Large intestine (tissue), 3 donors: Measurements from ENCODE around the gene ESRRA. TPM values are rescaled to one million over a fixed set of nuclear protein-coding genes. Genes with fewer than 3 reads are reported as not detected.

Source experiments
- DNase-seq, 2 donors: peaks; one replicate each; pipeline versions ENCODE4 v3.0.0 to v3.0.0-alpha.2; 2013
- H3K27ac ChIP-seq: one replicate; pipeline ENCODE4 v1.5.1; 2013; ENCODE audit warnings: low read length
- H3K27me3 ChIP-seq: 2 replicates; pipeline ENCODE4 v1.6.1; 2013; ENCODE audit warnings: low read length; ENCODE audit not compliant: control insufficient read depth, insufficient read depth
- H3K36me3 ChIP-seq: 2 replicates; pipeline ENCODE4 v1.6.1; 2013; ENCODE audit warnings: low read length; ENCODE audit not compliant: control insufficient read depth, insufficient read depth
- H3K4me1 ChIP-seq: one replicate; pipeline ENCODE4 v1.6.1; 2013; ENCODE audit warnings: low read length; ENCODE audit not compliant: control insufficient read depth, insufficient read depth
- H3K4me3 ChIP-seq: one replicate; pipeline ENCODE4 v1.5.1; 2013; ENCODE audit warnings: low read length
- H3K9me3 ChIP-seq: one replicate; pipeline ENCODE4 v1.6.1; 2013; ENCODE audit warnings: mild to moderate bottlenecking, low read depth, low read length, moderate library complexity; ENCODE audit not compliant: control insufficient read depth
- WGBS: methylation state at CpG from one replicate; pipeline ENCODE4 v1.1.5; 2013; ENCODE audit warnings: low lambda C conversion rate; ENCODE audit not compliant: insufficient coverage; 5-methylcytosine and 5-hydroxymethylcytosine counted together
- polyA plus RNA-seq: library from polyadenylated mRNA; unstranded; fragments of 120-200 nt; gene quantifications from one replicate; pipeline ENCODE4 v1.2.1, GENCODE V29; 2013

Gene ESRRA
- polyA plus RNA-seq, 1 donor = 83.2 TPM

DNA sequence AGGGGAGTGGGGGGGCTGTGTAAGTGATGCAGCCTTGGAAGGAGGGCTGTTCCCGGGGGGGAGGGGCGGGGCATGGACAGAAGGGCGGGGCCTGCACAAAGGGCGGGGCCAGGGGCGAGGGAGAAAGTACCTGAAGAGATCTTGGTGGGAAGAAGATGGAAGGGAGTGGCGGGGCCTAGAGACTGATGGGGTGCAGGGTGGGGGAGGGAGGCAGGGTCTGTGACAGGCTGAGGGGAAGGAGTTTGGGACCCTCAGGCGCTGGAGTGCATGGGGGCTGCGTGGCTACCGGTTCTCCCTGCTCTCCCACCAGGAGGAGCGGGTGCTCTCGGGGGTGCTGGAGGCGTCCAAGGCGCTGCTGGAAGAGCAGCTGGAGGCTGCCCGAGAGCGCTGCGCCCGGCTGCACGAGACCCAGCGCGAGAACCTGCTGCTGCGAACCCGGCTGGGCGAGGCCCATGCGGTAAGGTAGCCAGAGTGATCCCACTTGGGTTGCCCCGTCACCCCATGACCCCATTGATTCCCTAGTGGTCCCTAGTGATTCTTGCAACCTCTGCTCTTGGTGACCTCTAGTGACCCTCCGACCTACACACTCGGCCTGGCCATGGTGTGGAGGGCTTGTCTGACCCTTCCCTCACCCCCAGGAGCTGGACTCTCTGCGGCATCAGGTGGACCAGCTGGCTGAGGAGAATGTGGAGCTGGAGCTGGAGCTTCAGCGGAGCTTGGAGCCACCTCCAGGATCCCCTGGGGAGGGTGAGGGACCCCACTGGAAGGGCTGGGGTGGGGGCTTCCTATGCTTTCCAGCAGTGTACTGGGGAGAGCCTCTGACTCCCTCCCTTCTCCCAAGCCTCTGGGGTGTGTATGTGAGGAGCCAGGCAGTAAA, 37.8 kb downstream of the ESRRA start:
- peaks cover 16% of the 10 kb centered on the region for H3K27me3 ChIP-seq
- H3K9me3 ChIP-seq = peaks cover 4% of the 10 kb centered on the region
- no CpG with 5 or more reads among the region's 29 CpGs for WGBS
- no peaks in the 10 kb centered on the region for H3K36me3 ChIP-seq
- no peak for DNase-seq
- H3K4me1 ChIP-seq = peaks cover 31% of the 10 kb centered on the region
- H3K4me3 ChIP-seq = peak overlapping the region; percentile 10
- no peak overlapping the region for H3K27ac ChIP-seq

- H3K9me3 ChIP-seq = peaks cover 4% of the 10 kb centered on the region
- no peaks in the 10 kb centered on the region for H3K36me3 ChIP-seq
- WGBS = no CpG with 5 or more reads among the region's 18 CpGs
- peaks cover 31% of the 10 kb centered on the region for H3K4me1 ChIP-seq
- H3K27ac ChIP-seq = peak overlapping the region; percentile 2
- no peak overlapping the region for H3K4me3 ChIP-seq
- peaks cover 16% of the 10 kb centered on the region for H3K27me3 ChIP-seq
- DNase-seq = peak; percentile 69 to 76
Measured at GRCh38 chr11:64343767-64344559, 38.6 kb downstream of the ESRRA start.

GRCh38 chr11:64344787-64345186, 39.5 kb downstream of the ESRRA start:
- no peaks in the 10 kb centered on the region for H3K36me3 ChIP-seq
- H3K4me1 ChIP-seq = peaks cover 31% of the 10 kb centered on the region
- peaks cover 4% of the 10 kb centered on the region for H3K9me3 ChIP-seq
- no peak overlapping the region for H3K27ac ChIP-seq
- no CpG with 5 or more reads among the region's 28 CpGs for WGBS
- H3K4me3 ChIP-seq = no peak overlapping the region
- DNase-seq = no peak
- peaks cover 16% of the 10 kb centered on the region for H3K27me3 ChIP-seq

DNA sequence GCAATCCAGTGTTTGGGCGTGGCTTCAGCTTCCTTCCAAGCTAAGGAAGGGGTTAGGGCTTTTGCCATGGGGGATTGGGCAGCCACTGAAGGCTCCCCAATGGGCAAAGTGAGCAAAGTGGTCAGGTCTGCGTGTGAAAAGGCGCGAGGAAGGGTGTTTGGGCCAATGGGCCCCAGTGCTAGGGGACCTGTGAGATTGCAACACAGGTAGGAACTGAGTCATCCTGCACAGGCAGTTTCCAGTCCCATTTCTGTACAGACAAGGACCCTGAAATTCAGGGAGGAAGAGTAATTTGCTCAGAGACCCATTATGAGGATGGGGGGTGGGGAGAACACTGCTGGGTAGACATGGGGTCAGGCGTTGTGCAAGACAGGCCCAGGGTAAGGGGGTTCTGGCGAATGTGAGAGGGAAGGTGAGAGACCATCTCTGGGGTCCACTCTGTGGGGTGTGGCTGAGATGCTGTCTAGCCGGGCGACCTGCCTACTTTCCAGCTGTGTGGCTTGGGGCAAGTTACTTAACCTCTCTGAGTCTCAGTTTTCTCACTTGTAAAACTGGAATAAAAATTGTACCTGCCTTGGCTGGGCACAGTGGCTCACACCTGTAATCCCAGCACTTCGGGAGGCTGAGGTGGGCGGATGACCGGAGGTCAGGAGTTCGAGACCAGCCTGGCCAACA, 42.0 kb downstream of the ESRRA start:
- WGBS = no CpG with 5 or more reads among the region's 12 CpGs
- no peak for DNase-seq
- Histone ChIP-seq H3K9me3 (no peaks in the 10 kb centered on the region), H3K4me3 (no peak overlapping the region), H3K4me1 (peaks cover 17% of the 10 kb centered on the region), H3K36me3 (no peaks in the 10 kb centered on the region), H3K27me3 (no peaks in the 10 kb centered on the region), H3K27ac (no peak overlapping the region)

DNA sequence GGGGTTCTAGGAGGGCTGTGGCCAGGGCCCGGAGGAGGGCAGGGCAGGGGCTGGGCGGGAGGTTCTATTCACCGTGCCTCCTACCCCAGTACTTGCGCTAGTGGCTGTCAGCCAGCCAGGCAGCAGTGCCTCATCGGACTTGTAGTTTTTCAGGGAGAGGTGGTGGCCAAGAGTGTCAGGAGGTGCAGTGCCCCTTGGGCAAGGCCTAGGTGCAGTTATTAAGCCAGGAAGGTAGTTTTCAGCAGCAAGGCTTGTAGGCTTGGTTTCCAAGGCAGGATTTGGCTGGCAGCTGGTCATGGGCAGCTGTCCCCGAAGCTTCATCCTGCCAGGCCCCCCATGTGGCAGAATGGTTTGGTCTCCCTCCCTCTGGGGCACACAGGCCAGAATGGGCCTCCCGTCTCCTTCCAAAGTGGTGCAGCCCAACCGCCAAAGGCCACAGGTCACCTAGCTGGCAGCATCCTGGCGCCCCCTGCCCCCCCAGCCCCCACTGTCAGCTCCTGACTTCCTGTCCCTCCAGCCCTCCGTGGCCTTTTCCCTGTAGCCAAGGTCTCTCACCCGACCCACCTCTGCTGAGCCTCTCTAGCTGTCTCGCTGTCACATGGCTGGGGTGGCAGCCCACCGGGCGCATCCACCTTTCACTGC, 43.2 kb downstream of the ESRRA start:
- Histone ChIP-seq H3K9me3 (no peaks in the 10 kb centered on the region), H3K27ac (no peak overlapping the region), H3K4me1 (peaks cover 10% of the 10 kb centered on the region), H3K27me3 (no peaks in the 10 kb centered on the region), H3K36me3 (no peaks in the 10 kb centered on the region), H3K4me3 (no peak overlapping the region)
- no peak for DNase-seq
- no CpG with 5 or more reads among the region's 14 CpGs for WGBS

DNA sequence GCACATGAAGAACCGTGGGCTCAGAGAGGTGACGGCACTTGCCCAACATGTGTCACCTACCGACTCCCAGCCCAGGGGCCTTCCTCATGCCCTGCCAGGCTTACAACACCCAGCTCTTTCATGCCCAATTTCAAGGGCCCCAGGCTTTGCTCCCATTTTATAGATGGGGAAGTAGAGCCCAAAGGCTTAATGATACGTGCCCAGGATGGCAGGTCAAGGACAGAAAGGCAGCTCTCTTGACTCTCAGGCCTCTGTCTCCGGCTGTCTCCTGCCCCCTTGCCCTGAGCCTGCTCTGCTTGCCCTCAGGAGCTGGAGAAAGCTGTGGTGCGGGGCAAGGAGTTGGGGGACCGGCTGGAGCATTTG, 43.7 kb downstream of the ESRRA start:
- WGBS = no CpG with 5 or more reads among the region's 7 CpGs

DNA sequence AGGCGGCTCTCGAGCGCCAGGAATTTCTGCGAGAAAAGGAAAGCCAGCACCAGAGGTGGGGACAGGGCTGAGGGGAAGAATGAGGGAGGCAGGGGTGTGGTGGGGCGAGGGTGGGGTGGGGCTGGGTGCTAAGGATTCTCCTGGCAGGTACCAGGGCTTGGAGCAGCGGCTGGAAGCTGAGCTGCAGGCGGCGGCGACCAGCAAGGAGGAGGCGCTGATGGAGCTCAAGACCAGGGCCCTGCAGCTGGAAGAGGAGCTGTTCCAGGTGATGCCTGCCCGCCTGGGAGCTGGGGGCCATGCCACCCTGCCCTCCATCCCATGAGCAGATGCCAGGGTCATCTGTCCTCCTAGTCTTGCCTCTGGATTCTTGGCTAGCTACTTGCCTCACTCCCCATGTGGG, 44.1 kb downstream of the ESRRA start:
- Histone ChIP-seq H3K9me3 (no peaks in the 10 kb centered on the region), H3K27me3 (no peaks in the 10 kb centered on the region), H3K27ac (no peak overlapping the region), H3K4me3 (no peak overlapping the region), H3K4me1 (peaks cover under 1% of the 10 kb centered on the region), H3K36me3 (no peaks in the 10 kb centered on the region)
- DNase-seq = no peak
- no CpG with 5 or more reads among the region's 11 CpGs for WGBS

More for the DNA sequence above, 43.7 kb downstream of the ESRRA start:
- H3K4me3 ChIP-seq = no peak overlapping the region
- H3K27ac ChIP-seq = no peak overlapping the region
- no peaks in the 10 kb centered on the region for H3K36me3 ChIP-seq
- DNase-seq = no peak
- peaks cover 4% of the 10 kb centered on the region for H3K4me1 ChIP-seq
- H3K9me3 ChIP-seq = no peaks in the 10 kb centered on the region
- no peaks in the 10 kb centered on the region for H3K27me3 ChIP-seq

- no peak for DNase-seq
- Histone ChIP-seq H3K4me3 (no peak overlapping the region), H3K27ac (no peak overlapping the region), H3K27me3 (no peaks in the 10 kb centered on the region), H3K4me1 (peaks cover 11% of the 10 kb centered on the region), H3K9me3 (no peaks in the 10 kb centered on the region), H3K36me3 (no peaks in the 10 kb centered on the region)
- no CpG with 5 or more reads among the region's 18 CpGs for WGBS
Measured at GRCh38 chr11:64351136-64351631, 45.9 kb downstream of the ESRRA start.

- DNase-seq = no peak
- Histone ChIP-seq H3K27ac (no peak overlapping the region), H3K4me3 (no peak overlapping the region), H3K9me3 (no peaks in the 10 kb centered on the region), H3K36me3 (no peaks in the 10 kb centered on the region), H3K4me1 (peaks cover 16% of the 10 kb centered on the region), H3K27me3 (no peaks in the 10 kb centered on the region)
- WGBS = no CpG with 5 or more reads among the region's 33 CpGs
Measured at GRCh38 chr11:64352099-64352994, 47.0 kb downstream of the ESRRA start.
